SK-N-SH (cell line): ENCODE results near the gene ADIG.

Experiments
- EZH2phosphoT487 ChIP-seq: fragments of 200-600 bp; sonication (generic); IDR thresholded peaks from 2 replicates; pipeline ENCODE4 v1.6.1; 2017; ENCODE audit warnings: low read depth, mixed run types, mild to moderate bottlenecking, antibody characterized with exemption, moderate library complexity, borderline replicate concordance
- JUND ChIP-seq: IDR thresholded peaks from 2 replicates; pipeline ENCODE4 v1.4.0; 2012
- MXI1 ChIP-seq: IDR thresholded peaks from 2 replicates; pipeline ENCODE4 v1.6.1; 2012; ENCODE audit warnings: mild to moderate bottlenecking, low read depth, low read length, improper control_type of control experiment
- TF ChIP-seq, protein P1 (sequence below): fragments of 200-600 bp; sonication (generic); IDR thresholded peaks from 2 replicates; pipeline ENCODE4 v1.6.1; 2017; ENCODE audit warnings: antibody characterized with exemption, mild to moderate bottlenecking, moderate library complexity

- TF ChIP-seq EZH2phosphoT487 (no peak), JUND (no peak), MXI1 (no peak)
- TF ChIP-seq, protein P1, sequence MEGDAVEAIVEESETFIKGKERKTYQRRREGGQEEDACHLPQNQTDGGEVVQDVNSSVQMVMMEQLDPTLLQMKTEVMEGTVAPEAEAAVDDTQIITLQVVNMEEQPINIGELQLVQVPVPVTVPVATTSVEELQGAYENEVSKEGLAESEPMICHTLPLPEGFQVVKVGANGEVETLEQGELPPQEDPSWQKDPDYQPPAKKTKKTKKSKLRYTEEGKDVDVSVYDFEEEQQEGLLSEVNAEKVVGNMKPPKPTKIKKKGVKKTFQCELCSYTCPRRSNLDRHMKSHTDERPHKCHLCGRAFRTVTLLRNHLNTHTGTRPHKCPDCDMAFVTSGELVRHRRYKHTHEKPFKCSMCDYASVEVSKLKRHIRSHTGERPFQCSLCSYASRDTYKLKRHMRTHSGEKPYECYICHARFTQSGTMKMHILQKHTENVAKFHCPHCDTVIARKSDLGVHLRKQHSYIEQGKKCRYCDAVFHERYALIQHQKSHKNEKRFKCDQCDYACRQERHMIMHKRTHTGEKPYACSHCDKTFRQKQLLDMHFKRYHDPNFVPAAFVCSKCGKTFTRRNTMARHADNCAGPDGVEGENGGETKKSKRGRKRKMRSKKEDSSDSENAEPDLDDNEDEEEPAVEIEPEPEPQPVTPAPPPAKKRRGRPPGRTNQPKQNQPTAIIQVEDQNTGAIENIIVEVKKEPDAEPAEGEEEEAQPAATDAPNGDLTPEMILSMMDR = no peak
These were observed 19.1 kb downstream of the ADIG start for GRCh38 chr20:38600057-38600456.
